DMS153 treated with DMSO at 0.1 percent for 48 hours (cell line): ENCODE results near the gene SIRT1.
"Not testable (repeated sequence)": the region's sequence is repeated elsewhere in the genome, so short reads cannot be mapped to it uniquely, and the experiment has no call there.

Experiments
- DNase-seq: peaks from one replicate; lab custom pipeline; 2025; ENCODE audit not compliant: unreplicated experiment; lab: John Stamatoyannopoulos, UW

SIRT1 gene

DNA sequence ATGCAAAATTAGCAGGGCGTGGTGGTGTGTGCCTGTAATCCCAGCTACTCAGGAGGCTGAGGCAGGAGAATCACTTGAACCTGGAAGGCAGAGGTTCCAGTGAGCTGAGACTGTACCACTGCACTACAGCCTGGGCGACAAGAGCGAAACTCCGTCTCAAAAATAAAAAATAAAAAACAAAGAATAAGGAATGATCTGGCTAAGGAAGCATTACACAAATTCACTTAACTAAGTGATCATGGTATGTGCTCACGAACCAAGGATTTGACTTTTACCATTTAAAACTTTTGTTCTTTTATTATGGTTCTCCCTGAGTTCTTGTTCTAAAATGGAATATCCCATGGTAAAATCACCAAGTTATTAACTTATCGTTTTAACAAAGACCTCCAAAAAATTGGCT, 71.2 kb downstream of the SIRT1 start:
- no peak for DNase-seq

- DNase-seq: no peak
Measured at GRCh38 chr10:67959839-67960476, 75.5 kb downstream of the SIRT1 start.

DNA sequence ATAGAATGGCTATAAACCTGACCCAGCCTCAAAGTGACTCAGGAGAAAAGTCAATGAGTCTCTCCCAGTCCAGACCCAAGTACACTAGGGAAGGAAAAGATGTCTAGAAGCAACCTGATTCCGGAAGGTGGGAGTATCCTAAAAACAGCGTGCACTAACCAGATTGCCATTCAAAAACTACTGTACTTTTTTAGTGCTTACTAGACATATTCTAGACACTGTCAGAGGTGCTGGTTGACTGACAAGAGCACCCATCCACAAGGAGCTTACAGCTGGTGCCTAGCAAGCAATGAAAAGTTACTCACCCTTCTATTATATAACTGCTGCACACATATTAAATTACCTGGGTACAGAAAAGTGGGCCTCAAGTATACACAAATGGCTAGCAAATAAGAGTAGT, 81.0 kb downstream of the SIRT1 start:
- DNase-seq: no peak

DNA sequence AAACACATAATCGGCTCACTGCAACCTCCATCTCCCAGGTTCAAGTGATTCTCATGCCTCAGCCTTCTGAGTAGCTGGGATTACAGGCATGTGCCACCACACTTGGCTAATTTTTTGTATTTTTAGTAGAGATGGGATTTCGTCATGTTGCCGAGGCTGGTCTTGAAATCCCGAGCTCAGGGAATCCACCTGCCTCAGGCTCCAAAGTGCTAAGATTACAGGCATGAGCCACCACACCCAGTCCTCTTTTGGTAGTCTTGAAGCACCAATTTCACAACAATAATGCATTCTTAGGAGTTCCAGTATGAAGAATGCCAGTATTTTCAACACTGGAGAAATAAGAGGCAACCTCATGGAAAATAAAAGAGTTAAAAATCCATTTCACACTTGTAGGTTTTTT, 81.6 kb downstream of the SIRT1 start:
- not testable (repeated sequence) for DNase-seq
